Measurements from ENCODE around the gene KRT1.
A peak's percentile ranks its signal among the peaks of the same experiment; 100 is the strongest.

Gene KRT1

DNA sequence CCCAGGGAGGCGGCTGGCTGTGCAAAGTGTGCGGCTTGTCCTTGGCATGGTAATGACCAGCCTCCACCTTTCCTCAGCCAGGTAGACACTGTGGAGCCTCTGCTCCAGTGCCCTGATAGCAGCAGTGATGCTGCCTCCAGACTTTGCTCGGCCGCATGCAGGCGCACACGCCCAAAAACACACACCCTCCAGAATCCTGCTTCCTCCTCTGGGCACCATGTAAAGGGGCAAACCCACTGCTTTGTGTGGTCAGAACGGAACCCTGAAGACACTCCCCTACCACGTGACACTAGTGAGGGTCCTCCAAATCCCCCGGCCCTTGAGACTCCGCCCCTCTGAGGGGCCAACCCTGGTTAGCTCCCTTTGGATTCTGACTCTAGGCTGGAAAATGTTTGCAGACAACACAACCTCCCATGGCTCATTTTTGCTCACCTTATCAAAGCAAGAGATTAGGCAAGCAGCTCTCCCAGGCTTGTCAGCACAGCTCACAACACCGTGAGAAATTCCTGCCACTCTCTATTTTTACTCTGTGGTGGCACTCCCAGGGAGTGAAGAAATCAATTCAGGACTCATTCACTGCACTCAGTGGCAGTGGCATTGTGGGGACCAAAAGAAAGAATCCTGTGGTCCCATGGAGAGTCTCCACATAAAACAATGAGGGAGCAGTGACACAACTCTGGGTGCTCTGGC, 18.6 kb upstream of the KRT1 start:
- no peak for DNase-seq

DNA sequence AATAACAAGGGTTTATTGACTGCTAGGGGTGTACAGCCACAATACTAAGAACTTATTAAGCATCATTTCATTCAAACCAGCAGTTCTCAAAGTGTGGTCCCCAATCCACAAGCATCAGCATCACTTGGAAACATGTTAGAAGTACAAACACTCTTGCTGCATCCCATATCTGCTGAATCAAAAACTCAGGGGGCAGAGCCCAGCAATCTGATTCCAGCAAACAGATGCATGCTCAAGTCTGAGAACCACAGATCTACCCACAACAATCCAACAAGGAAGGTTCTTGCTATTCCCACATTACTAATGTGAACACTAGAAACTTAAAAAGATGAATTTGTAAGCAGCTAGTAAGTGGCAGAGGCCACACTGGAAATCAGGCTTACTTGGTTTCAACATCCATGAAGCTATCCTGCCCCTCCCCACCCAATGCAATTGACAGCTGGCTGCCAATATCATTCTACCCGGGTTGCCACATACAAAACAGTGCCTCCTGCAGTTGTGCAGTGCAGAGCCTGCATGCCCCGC, 16.9 kb upstream of the KRT1 start:
- DNase-seq = no peak

DNA sequence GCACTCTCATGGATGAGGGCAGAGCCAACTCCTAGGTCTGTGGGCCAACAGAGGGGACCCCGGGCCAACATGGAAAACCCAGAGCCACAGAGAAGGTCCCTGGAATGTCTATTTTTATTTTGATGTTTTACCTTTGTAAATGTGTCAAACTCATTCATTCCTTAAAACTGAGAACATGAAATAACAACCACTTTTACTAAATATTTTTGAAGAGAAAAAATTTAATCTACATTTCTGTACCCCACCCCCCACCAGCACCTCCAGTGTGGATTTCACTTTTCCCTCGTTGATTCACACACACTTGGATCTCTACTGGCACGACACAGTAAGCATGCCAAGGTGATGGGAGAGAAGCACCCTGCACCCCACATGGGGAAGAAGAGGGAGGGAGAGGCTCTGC, 16.4 kb upstream of the KRT1 start:
- no peak for DNase-seq

DNA sequence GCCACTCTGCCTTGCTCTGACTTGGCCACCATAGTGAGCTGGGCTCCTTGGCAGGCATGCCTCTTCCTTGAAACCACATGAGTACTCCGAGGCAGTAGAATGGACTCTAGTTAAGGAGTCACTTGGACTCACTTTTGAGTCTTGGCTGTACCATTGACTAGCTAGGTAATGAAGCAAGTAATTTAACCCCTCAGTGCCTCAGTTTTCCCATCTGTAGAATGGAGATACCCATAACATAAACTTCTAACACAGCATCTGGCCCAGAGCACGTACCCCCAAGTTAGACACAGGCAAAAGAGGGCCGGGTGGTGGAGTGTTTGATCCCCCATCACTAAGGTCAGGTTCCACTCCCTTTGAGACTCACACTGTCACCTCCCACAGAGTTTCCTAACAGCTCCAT, 14.8 kb upstream of the KRT1 start:
- DNase-seq = no peak

DNA sequence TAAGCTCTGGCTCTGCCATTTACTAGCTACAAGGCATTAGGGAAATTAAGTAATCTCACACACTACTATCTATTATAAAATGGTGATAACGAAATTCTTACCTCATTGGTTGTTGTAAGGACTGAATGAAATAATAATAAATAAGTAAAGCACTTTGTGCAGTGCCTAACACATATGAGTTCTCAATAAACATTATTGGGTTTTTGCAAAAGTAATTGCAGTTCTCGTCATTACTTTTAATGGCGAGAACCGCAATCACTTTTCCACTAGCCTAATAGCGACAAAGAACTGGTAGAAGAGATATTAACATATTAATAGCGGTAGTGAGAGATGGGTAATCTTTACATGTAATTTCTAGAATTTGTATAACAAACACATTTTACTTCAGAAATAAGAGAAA, 13.9 kb upstream of the KRT1 start:
- no peak for DNase-seq

DNA sequence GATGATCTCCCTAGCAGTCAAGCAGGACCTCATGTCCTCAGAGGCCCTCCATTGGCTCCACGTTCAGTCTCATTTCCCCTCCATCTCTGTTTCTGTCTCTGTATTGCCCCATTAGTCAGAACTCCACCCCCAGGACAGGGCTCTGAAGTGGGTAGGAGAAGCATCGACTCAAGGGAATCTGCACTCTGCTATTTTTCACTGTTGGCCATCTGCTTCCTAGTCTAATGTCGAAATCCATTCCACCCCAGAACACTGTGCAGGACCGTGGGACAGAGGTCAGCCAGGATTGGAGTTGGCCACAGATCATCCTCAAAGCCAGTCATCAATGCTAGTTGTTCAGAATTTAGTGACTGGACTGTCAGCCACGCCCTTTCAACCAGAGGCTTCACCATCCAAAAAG, 13.1 kb upstream of the KRT1 start:
- no peak for DNase-seq

DNA sequence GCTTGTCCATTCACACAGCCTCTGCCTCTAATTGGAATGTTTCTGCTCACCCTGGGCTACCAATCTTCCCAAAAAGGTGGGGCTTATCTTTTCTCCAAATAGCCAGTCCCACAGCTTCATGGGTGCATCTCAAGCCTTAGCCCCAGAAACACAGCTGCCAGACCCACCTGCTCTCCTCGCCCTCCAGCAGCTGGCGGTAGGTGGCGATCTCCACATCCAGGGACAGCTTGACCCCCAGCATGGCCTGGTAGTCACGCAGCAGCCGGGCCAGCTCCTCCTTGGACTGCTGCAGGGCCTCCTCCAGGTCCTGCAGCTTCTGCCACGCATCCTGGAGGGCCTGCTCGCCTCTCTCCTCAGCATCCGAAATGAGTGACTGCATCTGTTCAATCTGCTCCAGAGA, 12.0 kb upstream of the KRT1 start:
- no peak for DNase-seq

DNA sequence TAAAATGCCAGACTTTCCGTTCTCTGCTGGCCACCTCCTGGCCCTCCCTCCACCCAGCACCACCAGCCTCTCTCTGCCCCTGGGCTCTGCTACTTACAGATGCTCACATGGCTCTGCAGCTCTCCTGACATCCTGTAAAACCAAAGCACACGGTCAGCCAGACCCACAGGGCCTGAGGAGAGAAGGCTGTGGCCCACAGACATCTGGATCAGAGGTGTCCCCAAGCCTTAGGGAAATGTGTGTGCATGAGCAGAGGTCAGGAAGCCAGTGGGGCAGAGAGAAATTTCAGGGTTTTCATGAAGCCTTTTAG, 11.6 kb upstream of the KRT1 start:
- DNase-seq = no peak

DNA sequence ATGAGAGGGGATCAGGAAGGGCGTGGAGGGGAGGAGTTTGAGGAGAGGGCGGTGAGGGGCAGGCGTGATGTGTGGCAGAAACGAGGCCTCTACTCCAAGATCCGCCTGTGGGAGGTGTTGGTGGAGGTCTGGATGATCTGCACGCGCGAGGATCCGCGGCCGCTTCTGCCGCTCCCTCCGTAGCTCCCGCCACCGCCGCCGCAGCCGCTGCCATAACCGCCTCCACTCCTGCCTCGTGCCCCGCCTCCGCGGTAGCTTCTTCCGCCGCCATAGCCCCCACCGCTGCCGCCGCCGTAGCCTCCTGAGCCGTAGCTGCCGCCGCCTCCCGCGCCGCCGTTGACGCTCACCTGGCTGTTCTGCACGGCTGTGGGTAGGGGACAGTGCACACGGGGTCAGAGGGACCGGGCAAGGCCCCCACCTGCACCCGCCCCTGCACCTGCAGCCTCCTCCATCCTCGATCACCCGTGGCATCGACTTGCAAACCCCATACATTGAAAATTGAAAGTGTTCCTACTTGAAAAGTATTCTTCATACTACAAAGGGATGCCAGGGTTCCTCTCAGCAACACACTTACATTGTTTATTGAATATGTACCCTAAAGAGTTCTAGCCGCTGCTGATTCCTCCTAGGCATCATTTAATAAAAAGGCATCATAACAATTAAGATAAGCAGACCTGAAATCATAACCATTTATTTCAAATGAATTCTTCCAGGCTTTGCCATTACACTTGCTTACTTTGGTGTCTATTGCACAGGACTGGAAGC, 11.1 kb upstream of the KRT1 start:
- peak; percentile 22 for DNase-seq

DNA sequence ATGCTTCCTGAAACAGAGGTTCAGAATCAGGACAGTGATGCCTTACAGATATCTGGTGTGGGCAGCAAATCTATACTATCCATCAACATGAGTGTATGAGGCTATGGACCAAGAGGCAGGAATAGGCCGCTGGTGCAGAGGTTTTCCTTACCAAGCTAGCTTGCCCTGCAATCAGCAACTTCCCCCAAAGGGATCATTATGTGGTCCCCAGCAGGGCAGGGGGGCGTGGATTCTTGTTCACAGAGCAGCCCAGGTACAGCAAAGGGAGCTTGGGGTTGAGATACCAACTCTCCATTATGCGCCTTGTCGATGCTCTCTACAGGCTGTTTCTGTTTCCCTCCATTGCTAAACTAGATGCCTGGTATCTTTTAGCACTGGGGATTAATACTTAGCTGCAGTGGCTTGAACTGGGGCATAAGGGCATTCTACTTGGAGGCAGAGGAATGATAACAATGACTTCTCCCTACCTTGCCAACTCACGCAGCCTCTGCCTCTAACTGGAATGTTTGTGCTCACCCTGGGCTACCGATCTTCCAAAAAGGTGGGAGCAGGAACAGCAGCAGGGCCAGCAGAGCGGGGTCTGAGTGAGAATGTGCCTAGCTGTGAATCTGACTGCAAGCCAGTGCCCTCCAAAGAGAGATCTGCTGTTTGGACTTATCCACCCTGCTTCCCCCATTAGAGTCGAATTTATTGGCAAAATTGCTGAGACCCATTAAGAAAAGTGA, 10.3 kb upstream of the KRT1 start:
- DNase-seq = no peak

DNA sequence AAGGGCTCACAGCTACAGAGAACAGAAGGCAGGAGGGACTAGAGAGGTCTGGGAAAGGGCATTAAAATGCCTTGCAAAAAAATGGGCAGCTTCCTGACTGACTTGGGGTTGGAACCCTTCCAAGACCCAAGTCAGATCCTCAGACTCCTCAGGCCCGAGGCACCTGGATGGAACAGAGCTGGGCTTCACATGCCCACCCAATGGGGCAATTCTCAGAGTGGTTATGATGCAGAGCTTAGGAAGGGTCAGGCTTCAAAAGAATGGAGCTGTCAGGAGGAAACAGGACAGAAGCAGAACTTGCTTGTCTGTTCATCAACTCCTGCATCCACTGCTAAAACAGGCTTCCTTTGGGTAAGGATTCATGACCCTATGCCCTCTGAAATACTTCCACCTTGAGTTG, 9.7 kb upstream of the KRT1 start:
- no peak for DNase-seq

DNA sequence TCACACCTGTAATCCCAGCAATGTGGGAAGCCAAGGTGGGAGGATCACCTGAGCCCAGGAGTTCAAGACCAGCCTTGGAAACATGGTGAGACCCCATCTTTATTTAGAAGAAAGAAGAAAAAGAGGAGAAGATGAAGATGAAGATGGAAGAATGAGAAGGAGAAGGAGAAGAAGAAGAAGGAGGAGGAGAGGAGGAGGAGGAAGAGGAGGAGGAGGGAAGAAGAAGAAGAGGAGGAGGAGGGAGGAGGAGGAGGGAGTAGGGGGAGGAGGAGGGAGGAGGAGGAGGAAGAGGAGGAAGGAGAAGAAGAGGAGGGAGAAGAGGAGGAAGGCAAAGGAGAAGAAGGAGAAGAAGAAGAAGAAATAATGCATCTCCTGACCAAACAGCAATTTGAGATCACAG, 9.0 kb upstream of the KRT1 start:
- DNase-seq = no peak

DNA sequence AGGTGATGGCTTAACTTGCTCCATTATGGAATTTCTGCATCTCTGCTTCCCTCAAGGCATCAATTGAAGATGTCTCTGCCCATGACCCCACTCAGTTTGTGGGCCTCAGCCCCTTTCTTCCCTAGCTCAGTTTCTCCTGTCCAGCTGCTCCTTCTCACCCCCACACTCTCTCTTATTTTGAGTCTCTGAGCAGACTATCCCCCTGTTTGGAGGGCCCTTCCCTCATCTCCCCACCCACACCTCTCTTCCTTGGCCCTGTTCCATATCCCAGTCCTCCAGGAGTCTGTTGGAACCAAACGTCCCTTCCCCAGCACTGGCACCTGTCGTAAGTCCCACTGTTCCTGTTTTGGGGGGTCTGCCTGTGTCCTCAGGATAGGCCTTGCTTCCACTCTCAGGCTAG, 8.3 kb upstream of the KRT1 start:
- no peak for DNase-seq

DNA sequence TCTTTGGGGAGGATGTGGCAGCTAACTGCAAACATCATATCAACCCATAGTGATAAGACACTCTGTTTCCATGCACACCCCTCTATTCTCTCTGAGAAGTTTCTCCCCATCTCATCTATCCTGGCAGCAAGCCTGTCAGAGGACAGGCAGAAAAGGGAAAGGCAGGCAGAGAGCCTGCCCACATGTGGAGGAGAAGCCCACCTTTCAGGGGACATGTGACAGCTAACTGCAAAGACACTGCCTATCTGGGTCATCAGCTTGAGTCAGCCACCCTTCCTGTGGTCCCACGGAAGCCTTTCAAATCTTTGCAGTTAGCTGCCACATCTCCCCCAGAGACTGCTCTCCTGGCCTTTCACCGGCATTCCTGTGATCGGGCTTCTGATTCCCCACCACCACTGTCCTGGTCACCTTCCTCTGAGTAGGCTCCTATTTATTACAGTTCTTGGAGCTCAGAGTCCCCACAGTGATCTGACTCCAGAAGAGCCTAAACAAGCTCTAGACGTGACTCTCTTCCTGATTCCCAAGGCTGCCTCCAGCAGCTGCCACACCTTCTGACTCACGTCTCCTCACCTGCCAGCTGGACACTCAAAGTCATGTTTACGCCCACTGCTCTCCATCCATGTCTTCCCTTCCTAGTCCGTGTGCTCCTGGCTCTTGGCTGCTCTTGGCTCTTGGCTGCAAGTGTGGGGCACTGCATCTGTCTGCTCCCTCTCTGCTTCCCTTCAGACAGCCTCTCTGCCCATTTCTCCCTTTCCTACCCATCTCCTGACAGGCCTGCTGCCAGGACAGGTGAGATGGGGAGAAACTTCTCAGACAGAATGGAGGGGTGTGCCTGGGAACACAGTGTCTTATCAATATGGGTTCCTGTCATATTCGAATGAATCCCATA, 7.5 kb upstream of the KRT1 start:
- no peak for DNase-seq

DNA sequence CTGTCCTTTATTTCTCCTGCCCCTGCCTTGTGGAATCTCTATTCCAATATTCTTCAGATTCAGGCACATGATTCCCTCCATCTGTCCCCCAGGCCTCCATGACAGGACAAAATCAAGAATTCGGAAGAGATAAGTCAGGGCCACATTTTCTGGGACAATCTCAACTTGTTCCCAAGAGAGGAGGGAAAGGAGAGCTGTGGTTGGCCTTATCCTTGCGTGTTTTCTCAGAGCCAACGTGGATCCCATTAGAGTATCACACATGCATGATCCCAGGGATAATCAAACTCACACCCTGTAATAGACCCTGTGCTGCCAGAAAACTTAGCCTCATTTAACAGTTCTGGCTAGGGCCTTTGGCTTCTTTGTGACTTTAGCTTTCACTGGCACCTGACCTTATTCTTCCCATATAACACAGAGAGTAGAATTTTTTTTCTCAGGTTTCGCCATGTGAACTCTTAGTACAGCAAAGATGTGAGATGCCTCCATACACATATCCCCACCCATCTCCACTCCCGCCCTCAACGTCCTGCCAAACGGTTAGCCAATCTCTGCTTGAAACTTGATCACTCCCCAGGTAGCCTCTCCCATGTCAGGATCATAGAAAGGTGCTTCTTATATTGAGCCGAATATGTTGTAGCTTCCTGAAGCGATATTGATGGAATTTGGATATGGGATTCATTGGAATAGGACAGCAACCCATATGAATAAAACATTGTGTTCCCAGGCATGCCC, 6.7 kb upstream of the KRT1 start:
- no peak for DNase-seq

DNA sequence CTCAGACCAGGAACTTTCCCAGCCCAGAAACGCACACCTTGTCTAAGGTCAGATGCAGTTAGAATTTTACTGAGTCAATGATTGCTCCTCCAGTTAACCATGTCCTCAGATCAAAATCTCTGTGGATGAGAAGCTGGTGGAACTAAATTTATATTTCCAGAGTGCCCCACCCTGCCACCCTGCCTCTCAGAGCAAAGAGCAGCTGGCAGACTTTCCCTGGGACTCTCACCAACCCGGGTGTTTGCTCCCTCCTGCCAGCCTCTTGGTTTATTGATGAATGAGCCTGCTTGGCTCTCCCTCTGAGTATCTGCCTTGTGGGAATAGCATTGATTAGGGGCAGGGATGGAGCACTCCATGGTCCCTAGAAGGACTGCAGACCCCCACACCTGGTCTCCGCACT, 5.9 kb upstream of the KRT1 start:
- DNase-seq = no peak

DNA sequence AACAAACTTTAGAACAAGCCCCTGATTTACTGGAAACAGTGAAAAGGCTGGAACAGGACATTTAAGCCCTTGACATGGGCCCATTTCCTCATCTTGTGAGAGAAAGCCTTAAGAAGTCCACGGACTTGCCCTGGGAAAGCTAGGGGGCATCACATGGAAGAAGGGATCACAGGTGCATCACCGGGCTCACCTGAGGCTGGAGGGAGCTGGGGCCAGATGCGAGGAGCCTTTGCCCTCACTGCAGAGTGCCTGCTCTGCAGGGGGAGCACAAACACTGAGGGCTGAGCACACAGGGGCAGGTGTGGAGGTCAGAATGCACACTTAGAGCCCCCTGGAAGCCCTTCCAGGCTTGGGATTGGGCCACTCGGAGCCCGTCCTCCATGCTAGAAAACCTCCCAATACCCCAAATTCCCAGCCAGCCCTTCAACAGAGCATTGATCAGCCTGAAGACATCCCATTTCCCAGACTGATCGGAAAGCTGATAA, 5.2 kb upstream of the KRT1 start:
- DNase-seq = no peak

DNA sequence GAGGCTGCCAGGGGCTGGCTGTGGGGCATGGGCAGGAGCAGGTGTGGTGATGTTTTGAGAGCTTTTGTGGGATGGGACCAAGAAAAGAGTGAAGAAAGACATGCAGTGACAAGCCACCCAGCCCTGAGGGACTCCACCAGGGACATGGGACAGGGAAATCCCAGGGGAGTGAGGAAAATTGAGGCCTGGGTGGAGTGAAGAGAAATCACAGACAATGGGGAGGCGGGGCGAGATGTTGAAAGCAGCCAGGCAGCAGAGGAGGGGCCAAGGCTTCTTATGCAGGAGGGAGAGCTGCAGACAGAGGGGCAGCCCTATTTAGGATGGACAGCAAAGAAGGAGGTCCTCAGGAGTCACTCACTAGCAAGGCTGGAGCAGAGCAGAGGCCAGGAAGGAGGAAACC, 4.2 kb upstream of the KRT1 start:
- no peak for DNase-seq

DNA sequence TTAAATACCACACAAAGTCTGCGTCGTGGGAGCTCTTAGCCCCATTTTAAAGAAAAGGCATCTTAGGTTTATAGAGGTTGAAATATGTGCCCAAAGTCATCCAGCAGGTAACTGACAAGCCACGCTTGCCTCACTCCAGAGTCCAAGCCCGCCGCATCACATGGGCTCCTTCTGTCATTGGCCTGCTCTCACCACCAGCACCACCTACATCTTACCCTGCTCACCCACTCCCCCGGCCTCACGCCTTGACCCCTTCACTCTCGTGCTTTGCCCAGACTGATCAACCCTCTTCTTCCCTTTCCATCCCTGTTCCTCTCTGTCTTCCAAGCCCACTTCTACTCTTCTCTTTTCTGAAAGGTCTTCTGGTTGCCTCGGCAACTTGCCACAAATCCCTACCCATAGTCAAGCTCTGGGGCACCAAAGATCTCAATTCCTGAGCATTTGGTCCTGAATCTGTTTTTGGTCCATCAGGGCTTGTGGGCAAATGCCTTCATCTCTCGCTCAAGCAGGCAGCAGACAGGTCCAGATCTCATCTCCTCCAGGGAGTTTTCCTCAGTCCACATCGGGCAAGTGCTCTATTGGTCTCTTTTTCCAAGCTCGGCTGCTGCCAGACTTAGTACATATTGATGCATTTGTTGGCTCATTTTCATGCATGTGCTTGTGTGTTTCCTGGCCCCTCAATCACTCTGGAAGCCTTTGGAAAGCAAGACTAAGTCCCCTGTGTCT, 3.5 kb upstream of the KRT1 start:
- DNase-seq = no peak

DNA sequence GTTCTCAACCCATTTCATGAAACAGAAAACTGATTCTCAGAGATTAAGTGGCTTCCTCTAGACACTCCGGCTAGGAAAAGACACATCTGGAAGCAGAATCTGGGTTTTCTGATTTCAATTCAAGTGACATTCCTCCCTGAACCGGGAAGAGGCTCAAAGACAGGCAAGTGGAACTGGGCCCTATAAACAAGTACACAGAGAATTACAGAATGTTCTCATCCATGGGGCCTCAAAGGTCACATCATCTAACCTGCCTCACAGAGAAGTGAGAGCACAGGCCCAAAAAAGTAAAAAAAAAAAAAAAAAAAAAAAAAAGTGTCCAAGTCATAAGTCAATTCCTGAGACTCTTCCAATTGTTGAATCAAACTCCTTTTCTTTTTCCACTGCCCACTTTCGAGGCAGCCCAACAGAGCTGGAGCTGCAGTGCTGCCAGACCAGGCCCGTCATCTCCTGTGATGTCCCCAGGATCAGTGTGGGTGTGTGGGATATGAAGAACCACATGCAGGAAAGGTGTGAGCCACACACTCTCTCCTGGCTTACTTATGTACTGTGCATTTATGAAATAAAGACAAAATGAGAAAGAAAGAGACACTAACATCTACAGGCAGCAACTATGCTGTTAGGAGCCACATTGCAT, 2.8 kb upstream of the KRT1 start:
- DNase-seq = no peak

DNA sequence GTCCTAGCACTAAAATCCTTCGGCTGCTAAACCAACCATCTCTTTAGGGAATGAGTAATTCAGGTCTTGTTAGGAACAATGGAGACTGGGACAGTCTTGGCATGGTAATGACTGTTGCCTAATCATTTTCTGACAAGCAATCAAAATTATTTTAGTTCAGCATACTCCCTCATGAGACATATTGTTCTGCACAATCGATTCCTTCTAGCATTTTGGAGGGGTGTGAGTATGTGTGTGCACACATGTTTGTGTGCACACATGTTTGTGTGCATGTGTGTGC, 2.1 kb upstream of the KRT1 start:
- DNase-seq = no peak
